Measurements from ENCODE around the gene TAMM41.
"Not testable (repeated sequence)": the region's sequence is repeated elsewhere in the genome, so short reads cannot be mapped to it uniquely, and the experiment has no call there.

TAMM41 gene

DNA sequence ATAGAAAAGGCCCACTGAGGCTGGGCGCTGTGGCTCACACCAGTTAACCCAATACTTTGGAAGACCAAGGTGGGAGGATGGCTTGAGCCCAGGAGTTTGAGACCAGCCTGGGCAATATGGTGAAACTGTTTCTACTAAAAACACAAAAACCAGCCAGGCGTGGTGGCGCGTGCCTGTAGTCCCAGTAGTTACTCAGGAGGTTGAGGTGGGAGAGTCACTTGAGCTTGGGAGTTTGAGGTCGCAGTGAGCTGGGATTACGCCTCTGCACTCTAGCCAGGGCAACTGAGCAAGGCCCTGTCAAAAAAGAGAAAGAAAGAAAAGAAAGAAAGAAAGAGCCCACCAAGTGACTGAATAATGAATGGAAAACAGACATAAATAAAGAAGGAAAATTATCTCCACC lies 32.0 kb downstream of the TAMM41 start:
- DNase-seq, result no peak

DNA sequence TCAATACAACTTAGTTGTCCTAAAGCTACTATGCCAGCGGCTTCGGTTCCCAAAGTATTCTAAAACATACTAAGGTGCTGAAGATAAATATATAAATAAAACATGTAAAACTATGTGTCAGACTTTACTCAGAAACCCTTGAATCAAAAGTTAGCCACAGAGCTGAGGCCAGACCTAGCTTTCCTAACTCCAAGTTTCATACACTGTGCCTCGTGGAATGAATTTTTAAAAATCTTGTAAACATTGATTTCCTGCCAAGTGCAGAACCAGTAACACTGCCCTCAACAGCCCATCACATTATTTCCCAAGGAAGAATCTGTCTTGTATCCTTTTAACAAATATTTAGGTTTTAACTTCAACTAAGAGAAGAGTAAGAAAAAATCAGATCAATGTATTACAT lies 36.4 kb downstream of the TAMM41 start:
- no peak for DNase-seq

DNA sequence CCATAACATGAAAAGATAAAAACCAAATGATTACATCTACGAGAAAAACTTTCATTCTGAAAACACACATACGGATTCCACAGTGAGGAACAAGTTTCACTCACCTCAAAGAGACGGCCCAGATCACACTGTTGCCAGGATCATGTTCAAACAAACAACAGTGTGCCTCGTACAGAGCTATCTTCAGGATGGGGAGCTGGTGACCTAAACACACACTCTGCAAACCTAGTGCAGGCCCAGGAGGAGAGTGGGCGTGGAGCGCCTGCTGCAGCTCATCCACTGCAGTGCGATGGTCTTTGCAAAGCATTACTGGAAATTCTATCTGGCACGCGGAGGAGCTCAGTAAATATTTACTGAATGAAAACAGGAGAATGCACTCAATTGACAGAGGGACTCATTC lies 38.5 kb downstream of the TAMM41 start:
- DNase-seq, result no peak

DNA sequence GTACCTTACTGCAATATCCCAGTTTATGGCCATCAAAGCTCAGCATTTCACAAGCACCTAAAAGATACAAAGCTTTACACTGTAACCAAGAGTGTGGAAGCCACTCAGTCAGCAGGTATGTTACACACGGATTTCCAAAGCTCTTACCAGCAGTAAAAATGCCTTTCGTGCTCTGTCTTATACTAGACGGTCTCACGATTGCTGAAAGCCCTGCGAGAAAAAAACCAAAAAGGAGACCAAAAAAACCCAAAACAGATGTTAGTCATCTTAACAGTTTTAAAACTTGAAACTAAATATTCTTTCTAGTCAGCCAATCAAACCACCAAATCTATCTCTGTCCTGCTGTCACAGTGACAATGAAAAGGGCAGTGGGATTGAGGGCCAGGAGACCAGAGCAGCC lies 39.0 kb downstream of the TAMM41 start:
- no peak for DNase-seq

DNA sequence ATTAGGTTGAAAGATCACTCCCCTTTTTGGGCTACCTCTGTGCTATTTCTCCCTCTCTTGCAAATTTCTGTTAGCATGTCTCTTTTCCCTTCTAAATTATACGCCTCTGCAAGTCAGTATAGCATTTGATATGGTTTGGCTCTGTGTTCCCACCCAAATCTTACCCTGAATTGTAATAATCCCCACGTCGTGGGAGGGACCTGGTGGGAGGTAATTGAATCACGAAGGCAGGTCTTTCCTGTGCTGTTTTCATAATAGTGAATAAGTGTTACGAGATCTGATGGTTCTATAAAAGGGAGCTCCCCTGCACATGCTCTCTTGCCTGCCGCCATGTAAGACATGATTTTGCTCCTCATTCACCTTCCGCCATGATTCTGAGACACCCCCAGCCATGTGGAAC lies 41.0 kb downstream of the TAMM41 start:
- DNase-seq, result no peak

DNA sequence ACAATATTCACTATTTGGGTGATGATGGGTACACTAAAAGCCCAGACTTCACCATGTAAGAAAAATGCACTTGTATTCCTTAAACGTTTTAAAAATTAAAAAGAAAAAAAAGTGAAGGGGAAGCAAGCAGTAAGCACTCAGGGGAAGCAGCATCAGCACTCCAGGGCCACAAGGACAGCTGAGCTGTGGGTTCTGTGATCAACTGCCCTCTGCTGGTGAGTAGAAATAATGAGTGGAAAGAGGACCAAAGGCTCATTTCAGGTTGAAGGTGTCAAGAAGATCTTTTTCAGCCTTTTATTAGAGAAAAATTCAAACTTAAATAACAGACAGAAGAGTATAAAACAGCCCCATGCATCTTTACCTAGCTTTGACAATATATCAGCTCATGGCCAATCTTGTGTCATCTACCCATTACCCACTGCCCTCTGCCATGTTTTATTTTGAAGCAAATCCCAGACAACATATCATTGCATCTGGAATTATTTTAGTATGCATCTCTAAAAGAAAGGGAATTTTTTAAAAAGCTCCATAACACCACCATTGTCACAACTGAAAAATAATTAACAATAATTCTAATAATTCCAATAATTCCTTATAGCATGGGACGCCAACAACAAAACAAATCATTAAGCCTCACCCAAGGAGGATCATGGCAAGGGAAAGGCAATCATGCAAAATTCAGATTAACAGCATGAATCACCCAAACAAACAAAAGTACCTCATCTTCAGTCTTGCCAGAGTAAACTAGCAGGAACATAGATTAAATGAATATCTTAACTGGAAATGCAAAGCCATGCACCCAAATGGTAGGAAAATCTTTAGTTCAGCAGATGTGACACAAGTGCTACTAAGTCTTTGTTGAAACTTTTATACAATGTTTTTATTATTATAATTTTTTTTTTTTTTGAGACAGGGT lies 42.5 kb downstream of the TAMM41 start:
- peak in 4 of 14 donors; percentile 1 to 23 (median 4) for DNase-seq

DNA sequence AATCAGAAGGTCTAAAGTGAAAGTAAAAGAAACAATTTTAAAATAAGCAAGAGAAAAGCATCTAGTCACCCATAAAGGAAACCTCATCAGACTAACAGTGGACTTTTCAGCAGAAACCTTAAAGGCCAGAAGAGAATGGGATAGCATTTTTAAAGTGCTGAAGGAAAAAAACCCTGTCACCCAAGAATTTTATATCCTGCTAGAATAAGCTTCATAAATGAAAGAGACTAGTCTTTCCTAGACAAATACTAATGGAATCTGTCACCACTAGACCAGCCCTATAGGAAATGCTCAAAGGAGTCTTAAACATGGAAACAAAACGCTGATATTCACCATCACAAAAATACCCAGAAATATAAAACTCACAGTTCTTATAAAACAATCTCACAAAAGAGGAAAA lies 46.9 kb downstream of the TAMM41 start:
- no peak for DNase-seq

DNA sequence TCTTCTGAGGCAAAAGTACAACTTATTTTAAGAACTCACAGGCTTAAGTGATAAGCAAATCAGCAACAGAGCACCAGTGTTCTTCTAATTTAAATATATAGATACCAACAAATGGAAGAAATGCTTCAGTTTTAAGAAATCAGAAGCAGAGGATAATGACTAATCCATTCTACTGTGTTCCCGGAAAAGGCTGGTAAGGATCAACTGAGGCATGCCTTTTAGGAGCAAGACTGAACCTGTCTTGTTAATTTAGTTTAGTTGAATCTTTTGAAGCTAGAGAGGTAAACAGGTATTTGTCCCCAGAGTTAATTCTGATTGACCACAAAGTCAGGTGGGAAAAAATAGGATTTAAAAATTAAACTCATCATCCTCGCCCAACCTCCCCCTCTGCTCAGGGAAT lies 51.8 kb downstream of the TAMM41 start:
- DNase-seq, result no peak

DNA sequence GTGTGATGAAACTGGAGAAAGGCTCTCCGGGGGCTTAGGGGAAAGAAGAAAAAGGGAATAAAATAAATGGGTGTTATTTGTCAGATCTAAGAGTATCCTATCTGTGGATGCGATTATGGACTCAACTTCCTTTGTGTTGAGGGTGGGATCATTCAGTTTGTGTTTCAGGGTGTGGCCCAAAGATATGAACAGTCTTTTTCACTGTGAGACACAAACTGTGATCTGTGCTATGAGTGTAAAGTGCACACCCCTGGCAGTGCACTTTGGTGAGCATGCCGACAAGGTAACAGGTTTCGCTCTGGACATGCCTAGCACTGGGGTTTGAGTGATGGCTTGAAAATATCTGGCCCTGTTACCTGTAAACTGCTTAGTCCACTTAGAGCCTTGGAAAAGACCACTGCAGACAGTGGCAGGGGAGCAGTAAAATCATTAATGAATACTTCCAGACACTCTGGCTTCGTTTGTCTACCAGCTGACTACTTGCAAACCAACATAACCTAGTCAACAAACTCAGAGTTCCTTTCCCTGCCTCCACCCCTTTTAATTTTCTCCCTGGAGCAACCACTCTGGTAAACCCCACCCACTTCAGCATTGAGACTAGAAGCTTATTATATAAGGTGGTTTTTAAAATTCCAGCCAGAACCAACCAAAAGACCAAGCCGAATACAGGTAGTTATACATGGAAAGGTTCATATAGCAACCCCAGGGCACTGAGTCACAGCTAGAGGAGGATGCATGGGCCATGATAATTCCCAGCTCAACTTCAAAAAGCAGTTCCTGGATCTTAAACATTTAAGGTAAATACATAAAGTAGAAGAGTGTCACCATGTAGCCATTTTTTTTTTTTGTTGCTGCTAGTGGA lies 55.1 kb downstream of the TAMM41 start:
- no peak for DNase-seq

DNA sequence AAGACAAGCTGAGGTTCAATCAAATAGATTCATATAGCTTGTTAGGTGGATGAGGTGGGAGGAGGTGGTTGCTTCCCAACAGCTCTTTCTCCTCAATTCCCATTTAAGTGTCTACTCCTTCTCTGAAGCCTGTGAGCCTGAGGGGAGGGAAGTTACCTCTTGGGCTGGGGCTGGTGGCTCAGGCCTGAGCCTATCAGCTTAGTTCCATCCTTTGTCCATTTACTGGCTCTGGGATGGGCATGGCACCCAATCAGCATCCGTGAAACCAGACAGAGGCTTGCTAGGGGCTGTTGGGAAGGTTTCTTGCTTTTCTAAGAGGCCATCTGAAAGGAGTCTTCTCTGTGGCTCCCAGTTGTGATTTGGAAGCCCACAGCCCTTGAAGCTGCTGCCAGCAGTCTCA lies 57.3 kb downstream of the TAMM41 start:
- DNase-seq, result no peak

DNA sequence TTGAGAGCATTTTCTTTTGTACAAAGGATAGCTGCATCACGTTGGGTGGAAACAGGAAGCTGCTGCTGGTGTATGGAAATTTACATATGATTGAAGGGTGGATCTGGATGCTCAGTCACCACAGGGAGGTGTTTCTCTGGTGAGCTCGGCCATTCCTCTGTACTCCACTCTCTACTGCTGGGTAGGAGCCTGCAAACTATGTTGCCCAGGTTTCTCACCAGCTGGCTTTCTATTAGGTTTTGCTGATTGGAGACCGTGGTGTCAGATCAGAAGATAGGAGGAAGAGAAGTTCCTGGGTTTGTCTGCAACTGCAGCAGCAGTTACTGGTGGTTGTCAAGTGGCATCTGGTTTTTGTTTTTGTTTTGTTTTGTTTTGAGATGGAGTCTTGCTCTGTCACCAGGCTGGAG lies 61.7 kb downstream of the TAMM41 start:
- DNase-seq, result no peak

DNA sequence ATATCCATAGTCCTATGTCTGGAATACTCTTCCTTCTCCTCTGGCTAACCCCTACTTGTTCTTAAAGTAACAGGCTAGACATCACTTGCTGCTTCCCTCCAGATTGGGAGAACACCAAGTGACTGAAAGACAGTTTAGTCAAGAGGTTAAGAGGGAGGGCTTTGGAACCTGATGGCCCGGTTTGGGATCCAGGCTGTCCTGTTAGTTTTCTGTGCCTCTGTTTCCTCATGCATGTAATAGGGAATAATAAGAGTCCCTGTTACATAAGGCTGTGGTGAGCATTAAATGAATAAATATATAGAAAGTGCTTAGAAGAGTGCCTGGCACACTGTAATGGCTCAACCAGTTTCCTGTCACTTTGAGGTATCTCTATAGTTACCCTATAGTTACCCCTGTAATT lies 66.3 kb downstream of the TAMM41 start:
- no peak for DNase-seq

DNA sequence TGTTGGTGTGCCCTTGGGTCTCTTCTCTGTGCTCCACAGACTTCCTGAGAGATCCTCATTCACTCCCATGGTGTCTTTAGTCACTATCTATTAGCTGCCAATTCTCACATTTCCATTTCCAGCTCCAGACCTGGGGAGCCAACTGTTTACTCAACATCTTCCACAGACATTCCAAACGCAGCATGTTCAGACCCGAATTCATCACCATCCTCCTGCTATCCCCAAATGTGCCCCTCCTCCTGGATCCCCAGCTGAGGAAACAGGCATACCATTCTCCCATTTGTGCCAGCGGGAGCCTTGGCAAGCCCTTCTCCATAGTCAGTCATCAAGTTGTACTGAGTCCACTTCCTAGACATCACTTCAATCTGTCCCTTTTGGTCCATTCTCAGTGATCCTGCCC lies 67.1 kb downstream of the TAMM41 start:
- DNase-seq, result no peak

DNA sequence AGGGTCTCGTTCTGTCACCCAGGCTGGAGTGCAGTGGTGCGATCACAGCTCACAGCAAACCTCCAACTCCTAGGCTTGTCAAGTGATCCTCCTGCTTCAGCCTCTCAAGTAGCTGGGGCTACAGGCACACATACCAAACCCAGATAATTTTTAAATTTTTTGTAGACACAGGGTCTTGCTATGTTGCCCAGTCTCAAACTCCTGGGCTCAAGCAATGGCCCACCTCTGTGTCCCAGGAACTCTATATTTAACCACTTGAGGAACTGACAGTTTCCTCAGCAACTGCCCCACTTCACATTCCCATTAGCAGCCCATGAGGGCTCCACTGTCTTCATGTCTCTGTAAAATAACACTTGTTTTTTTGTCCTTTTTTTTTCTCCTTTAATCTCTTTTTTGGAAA lies 68.4 kb downstream of the TAMM41 start:
- no peak for DNase-seq

DNA sequence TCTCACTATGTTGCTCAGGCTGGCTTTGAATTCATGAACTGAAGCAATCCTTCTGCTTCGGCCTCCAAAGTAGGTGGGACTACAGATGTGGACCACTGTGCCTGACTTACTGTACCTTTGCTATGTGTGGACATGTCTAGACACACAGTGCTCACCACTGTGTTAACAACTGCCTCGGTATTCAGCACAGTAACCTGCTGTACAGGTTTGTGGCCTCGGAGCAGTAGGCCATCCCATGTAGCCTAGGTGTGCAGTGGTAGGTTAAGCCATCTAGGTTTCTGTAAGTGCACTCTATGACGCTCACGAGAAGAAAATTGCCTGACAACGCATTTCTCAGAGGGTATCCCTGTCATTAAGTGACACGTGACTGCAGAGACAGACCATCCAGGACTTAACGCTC lies 70.3 kb downstream of the TAMM41 start:
- DNase-seq, result no peak

DNA sequence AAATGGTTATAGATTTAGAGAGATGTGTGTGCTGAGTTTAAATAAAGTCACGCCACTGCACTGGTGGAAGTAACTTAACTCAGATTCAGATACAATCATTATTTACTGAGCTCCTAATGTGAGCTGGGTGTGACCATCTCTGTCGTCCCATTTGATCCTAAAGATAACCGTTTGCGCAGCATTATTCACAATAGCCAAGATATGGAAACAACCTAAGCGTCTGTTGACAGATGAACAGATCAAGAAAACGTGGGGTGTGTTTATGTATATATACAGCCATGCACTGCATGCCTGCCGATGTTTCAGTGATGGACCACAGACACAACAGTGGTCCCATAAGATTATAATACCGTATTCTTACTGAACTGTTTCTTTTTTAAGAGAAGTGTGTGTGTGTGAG lies 71.2 kb downstream of the TAMM41 start:
- DNase-seq, result no peak

DNA sequence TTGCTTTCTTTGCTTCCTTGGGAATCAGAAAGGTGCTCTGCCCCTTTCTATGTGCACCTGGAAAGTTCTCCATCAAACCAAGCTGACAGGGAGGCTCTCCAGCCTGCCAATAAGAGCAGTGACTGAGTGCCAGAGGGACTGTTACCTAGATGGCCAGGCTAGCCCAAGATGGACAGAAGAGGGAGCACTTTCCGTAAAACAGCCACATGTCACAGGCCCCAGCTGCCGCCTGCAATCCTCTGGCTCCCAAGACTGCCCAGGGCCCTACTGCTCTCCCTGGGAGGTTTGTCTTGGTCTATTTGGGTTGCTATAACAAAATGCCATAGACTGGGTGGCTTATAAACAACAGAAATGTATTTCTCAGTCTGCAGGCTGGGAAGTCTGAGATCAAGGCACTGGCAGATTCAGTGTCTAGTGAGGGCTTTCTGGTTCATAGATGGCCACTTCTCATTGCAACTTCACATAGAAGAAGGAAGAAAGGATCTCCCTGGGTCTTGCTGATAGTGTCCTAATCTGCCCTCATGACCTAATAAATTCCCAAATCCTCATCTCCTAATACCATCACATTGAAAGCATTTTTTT lies 72.3 kb downstream of the TAMM41 start:
- peak in 9 of 14 donors; percentile 3 to 33 (median 16) for DNase-seq

DNA sequence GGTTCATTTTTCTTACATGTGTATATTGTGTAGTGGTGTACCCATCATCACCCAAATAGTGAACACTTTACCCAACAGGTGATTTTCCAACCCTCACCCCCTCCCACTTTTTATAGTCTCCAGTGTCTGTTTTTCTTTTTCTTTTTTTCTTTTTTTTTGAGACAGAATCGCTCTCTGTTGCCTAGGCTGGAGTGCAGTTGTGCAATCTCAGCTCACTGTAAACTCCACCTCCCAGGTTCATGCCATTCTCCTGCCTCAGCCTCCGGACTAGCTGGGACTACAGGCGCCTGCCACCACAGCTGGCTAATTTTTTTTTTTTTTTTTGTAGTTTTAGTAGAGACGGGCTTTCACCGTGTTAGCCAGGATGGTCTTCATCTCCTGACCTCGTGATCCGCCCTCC lies 74.8 kb downstream of the TAMM41 start:
- not testable (repeated sequence) for DNase-seq

DNA sequence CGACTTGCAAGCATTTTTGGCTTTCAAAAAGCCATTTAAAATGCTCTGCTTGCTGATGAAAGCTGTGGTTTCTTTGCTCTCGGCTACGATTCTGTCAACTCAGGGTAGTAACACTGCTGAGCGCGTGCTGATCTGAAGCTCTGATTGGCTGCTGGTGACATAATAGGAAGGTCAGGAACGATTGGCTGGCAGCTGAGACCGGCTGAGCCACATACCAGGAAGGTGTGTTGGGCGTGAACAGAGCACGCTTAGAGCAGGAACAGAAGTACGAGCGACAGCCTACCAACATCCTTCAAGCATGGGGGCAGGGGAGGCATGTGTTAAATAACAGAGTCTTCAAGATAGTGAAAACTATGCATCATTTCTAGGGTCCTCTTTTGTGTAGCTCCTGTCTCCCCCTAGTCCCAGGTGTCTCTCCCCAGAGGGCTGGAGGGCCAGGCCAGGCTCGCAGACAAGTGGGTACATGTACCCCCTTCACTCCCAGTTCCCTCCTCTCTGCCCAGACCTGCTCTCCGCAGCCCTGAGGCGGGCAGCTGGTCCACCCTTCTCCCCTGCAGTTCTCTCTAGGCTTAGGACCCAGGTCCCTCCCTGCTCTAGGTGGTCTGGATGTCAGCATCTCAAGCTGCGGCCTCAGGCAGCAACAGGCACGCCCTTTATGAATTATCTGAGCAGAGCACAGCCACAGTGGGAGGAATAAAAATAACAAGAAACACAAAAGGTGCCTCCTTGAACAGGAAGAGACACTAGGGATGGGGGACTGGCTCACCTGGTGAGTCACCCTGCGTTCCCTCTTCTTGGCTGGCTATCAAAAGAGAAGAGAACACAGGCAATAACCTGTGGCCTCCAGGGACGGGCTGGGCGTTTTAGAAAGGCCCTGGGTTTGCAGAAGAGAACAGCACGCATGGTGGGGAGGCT lies 76.0 kb downstream of the TAMM41 start:
- peak in 12 of 14 donors; percentile 6 to 62 (median 24) for DNase-seq

DNA sequence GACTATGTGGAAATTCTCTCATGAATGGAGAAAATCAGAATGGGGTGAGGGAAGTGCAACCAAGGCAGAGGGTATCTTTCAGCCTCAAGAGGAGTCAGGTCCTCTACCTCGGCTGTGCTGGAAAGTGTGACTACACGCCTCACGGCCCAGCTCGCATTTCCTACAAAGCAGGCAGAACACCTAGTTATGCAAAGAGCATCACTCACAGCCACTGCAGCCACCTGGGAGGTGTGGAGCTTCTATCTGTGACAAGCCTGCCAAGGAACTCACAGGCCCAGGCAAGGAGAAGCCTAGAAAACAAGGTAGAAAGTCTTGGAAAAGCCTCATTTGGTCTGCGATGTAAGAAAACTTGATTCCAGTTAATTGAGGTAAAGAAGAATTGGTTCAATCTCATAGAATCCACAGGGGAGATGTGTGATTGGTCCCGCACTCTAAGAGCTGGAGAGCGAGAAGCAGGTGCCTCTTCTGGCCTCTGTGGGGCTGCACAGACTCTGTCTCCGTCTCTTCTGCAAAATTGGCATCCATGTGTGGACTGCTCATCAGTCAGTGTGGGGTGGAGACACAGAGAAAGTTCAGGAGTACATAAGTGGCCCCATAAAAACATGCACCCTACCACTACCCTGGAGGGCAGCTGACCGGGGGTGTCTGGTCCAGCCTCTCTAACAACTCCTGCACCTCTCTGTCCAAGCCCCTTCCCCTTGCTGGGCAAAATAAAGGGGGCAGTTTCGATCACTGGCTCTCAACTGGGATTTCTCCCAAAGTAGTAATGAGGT lies 76.8 kb downstream of the TAMM41 start:
- DNase-seq, result no peak

DNA sequence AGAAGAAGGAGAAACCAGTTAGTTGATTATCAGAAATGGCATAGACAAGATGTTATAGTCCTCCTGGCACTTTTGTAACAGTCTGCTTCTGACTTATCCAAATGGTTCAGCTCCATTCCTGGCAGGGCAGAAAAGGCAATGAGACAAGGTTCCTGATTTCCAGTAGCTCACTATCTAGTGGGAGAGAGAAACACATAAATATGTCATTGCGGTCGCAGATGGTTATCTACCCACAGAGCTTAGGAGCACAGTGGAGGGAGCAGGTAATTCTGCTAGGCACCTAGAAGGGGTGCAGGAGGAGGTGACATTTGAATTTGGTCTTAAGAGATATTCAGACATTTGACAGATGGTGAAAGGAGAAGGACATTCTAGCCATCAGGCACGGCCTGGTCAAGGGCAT lies 78.1 kb downstream of the TAMM41 start:
- DNase-seq, result no peak

All from C1 segment of cervical spinal cord (tissue), 14 donors.